Gastrocnemius medialis (tissue), 4 donors: Measurements from ENCODE around the gene DPP9.

Source experiments
- CTCF ChIP-seq, 5 experiments: fragments of 450-650 bp in 3 of 5; fragments of 200-600 bp in 2 of 5; sonication (generic) in 2 of 5; IDR thresholded peaks in 4 of 5; conservative IDR thresholded peaks in 1 of 5; 1 replicate in 4 of 5; 2 replicates in 1 of 5; pipeline ENCODE4 v1.5.1; 2016 to 2019; ENCODE audit warnings: antibody characterized with exemption in 5 of 5, mild to moderate bottlenecking in 3 of 5, moderate library complexity in 3 of 5
- POLR2A ChIP-seq, 2 donors: fragments of 450-650 bp; IDR thresholded peaks; one replicate each; pipeline ENCODE4 v1.6.1; 2017; ENCODE audit warnings: antibody characterized with exemption in 2 of 2, mild to moderate bottlenecking in 2 of 2, moderate library complexity in 2 of 2

- TF ChIP-seq POLR2A (IDR thresholded peaks at IDR 0.05) = no peak
- TF ChIP-seq CTCF (IDR thresholded peaks at IDR 0.05 in 4 of 5, conservative IDR thresholded peaks at IDR 0.05 in 1 of 5) = no peak
Measured at GRCh38 chr19:4654437-4655361, 68.9 kb downstream of the DPP9 start.
